Fibroblast of the aortic adventitia (primary cell): Measurements from ENCODE around the gene CD96. TPM values are rescaled to one million over a fixed set of nuclear protein-coding genes. Genes with fewer than 3 reads are reported as not detected.
A peak's percentile ranks its signal among the peaks of the same experiment; 100 is the strongest.

ENCODE experiments used
- DNase-seq: peaks from one replicate; pipeline ENCODE4 v3.0.0-alpha.2; 2010; ENCODE audit warnings: low read depth
- H3K4me3 ChIP-seq: 2 replicates; pipeline ENCODE4 v1.5.1; 2011; ENCODE audit warnings: low read depth, mild to moderate bottlenecking, control low read depth, low read length, moderate library complexity
- total RNA-seq: library from RNA; depleted of rRNA; stranded (reverse); fragments of >200 nt; gene quantifications from 2 replicates; pipeline ENCODE4 v1.2.3, GENCODE V29; 2012; ENCODE audit warnings: low replicate concordance
- TF ChIP-seq, protein P1 (sequence below): IDR thresholded peaks from 2 replicates; pipeline ENCODE4 v1.5.1; 2011; ENCODE audit warnings: mild to moderate bottlenecking, low read length, control low read depth, inconsistent platforms; ENCODE audit not compliant: insufficient read depth

Gene CD96
- total RNA-seq, 1 donor, result 0.09 TPM

DNA sequence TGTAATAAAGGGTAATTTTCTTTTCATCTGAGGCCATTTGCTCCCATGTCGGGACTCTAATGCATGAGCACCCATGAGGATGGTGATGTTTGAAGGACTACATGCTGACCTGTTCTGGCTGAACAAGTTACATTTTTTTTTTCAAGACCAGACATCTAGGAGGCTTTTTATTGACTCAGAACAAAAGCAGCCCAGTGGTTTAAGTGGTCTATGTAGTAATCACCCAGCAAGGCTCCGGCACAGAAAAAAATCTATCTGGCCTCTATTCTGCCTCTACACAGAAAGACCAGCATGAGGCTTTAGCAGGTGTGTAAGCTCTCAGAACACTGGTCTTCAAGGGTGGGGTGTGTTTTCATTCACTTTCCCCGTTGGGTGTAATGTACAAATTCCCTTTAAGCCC is 148.2 kb downstream of the CD96 start:
- H3K4me3 ChIP-seq, result no peak overlapping the region
- TF ChIP-seq, protein P1, sequence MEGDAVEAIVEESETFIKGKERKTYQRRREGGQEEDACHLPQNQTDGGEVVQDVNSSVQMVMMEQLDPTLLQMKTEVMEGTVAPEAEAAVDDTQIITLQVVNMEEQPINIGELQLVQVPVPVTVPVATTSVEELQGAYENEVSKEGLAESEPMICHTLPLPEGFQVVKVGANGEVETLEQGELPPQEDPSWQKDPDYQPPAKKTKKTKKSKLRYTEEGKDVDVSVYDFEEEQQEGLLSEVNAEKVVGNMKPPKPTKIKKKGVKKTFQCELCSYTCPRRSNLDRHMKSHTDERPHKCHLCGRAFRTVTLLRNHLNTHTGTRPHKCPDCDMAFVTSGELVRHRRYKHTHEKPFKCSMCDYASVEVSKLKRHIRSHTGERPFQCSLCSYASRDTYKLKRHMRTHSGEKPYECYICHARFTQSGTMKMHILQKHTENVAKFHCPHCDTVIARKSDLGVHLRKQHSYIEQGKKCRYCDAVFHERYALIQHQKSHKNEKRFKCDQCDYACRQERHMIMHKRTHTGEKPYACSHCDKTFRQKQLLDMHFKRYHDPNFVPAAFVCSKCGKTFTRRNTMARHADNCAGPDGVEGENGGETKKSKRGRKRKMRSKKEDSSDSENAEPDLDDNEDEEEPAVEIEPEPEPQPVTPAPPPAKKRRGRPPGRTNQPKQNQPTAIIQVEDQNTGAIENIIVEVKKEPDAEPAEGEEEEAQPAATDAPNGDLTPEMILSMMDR, result no peak
- DNase-seq, result peak; percentile 50

GRCh38 chr3:111691293-111691909 is 149.4 kb downstream of the CD96 start:
- H3K4me3 ChIP-seq, result no peak overlapping the region
- peak; percentile 82 for DNase-seq
- TF ChIP-seq, protein P1, result peak; percentile 60

GRCh38 chr3:111692593-111693552 is 150.9 kb downstream of the CD96 start:
- no peak overlapping the region for H3K4me3 ChIP-seq
- TF ChIP-seq, protein P1, result no peak
- no peak for DNase-seq

DNA sequence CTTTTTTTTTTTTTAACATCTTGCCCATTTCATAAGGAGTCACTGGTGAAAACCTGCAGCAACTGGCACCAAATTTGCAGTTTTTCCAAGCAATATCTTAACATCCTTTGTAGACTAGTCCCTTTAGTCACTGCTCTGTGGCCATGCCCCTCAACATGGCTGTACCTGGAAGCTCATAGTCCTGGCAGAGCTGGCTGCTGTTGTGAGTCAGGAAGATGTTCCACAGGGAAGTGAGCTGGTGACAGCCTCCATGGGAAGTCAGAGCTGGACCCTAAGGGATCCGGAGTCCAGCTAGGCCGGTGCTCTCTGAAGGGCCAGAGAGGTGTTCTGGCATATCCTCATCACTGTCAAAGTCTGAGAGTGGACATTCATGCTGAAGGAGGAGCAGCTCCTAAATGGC is 152.5 kb downstream of the CD96 start:
- TF ChIP-seq, protein P1, result no peak
- DNase-seq, result no peak
- no peak overlapping the region for H3K4me3 ChIP-seq

DNA sequence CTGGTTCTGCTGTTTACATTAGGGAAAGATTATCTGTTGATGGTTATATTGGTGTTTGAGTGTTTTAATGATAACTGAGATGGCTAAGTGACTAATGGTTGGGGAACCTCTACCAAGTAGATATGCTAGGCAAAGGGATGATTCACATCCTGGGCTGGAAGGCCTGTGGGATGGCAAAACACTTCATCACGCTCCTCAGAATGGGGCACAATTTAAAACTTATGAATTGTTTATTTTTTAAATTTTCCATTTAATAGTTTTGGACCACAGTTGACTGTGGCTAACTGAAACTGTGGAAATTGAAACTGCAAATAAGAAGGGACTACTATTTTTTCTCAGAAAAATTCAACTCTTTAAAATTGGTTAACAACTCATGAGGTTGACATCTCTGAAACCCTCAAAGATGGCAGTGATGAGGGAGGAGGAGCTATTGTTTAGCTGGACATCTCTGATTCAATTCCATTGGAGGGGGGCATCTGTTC is 153.7 kb downstream of the CD96 start:
- no peak overlapping the region for H3K4me3 ChIP-seq

GRCh38 chr3:111700054-111700453 is 158.1 kb downstream of the CD96 start:
- H3K4me3 ChIP-seq, result no peak overlapping the region
- DNase-seq, result no peak
- TF ChIP-seq, protein P1, result no peak

More for the DNA sequence above, 153.7 kb downstream of the CD96 start:
- TF ChIP-seq, protein P1, result no peak
- peak; percentile 88 for DNase-seq
